Activated CD4-positive, alpha-beta memory T cell treated with anti-CD3 and anti-CD28 coated beads for 36 hours (primary cell): Measurements from ENCODE around the gene NCOA3. TPM values are rescaled to one million over a fixed set of nuclear protein-coding genes. Genes with fewer than 3 reads are reported as not detected.

Experiments used
- CTCF ChIA-PET: fragments of 350-600 bp; sonication (Branson Sonifier 250); formaldehyde crosslinking; loops from one replicate; lab custom pipeline; 2021; ENCODE audit warnings: antibody characterized with exemption, inconsistent platforms; lab: Charles Lee
- POLR2A ChIA-PET: fragments of 350-600 bp; sonication (Branson Sonifier 250); formaldehyde crosslinking; loops from one replicate; lab custom pipeline; 2021; ENCODE audit warnings: antibody characterized with exemption; lab: Charles Lee
- DNase-seq: peaks from one replicate; pipeline ENCODE4 v3.0.0-alpha.2; 2020
- H3K27ac Mint-ChIP-seq: one replicate; pipeline ENCODE4 v1.8.0; 2021; ENCODE audit warnings: mixed read lengths
- H3K27me3 Mint-ChIP-seq: one replicate; pipeline ENCODE4 v1.8.0; 2021; ENCODE audit warnings: mixed read lengths
- H3K36me3 Mint-ChIP-seq: one replicate; pipeline ENCODE4 v1.8.0; 2021; ENCODE audit warnings: mixed read lengths
- H3K4me1 Mint-ChIP-seq: one replicate; pipeline ENCODE4 v1.8.0; 2021; ENCODE audit warnings: low read depth, mixed read lengths
- H3K4me3 Mint-ChIP-seq: one replicate; pipeline ENCODE4 v1.8.0; 2021; ENCODE audit warnings: mild to moderate bottlenecking, mixed read lengths
- H3K9me3 Mint-ChIP-seq: one replicate; pipeline ENCODE4 v1.8.0; 2021; ENCODE audit warnings: mixed read lengths
- intact Hi-C: fragments of 100-400 bp; cut with micrococcal nuclease; formaldehyde crosslinking; loops from one replicate; pipeline ENCODE4 v1.15.1; 2023
- total RNA-seq, 2 experiments: library from RNA; stranded (reverse); gene quantifications; one replicate each; pipeline ENCODE4 v1.2.3, GENCODE V29; 2021

The NCOA3 gene
- total RNA-seq, 2 experiments from 2014 or later: 72.0 to 81.8 TPM

DNA sequence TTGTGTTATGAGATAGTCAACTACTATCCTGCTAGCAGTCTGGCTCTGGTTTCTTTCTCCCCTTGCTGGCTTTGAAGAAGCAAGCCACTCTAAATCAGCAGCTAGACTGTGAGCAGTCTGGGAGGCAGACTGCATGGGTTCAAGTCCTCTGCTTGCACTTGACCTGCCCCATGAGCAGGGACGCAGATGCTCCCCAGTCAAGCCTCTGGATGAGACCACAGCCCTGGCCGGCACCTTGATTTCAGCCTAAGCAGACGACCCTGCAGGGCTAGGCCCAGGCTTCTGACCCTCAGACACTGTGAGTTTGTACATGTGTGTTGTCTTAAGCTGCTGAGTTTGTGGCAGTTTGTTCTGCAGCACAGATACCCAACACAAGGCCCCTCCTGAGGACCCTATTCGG is 177.8 kb downstream of the NCOA3 start:
- DNase-seq: no peak
- CTCF ChIA-PET: interaction anchor here (1.0 to 5.4 kb wide), 3 partner anchors 16 to 942 kb away, joined by 3 to 67 read pairs (median 3); no protein-coding TSS in a partner anchor
- Mint-ChIP-seq H3K36me3 (no peaks in the 10 kb centered on the region), H3K9me3 (no peaks in the 10 kb centered on the region), H3K4me1 (no peaks in the 10 kb centered on the region), H3K27me3 (no peaks in the 10 kb centered on the region), H3K4me3 (no peak overlapping the region), H3K27ac (no peak overlapping the region)
- POLR2A ChIA-PET: no interaction called here
- intact Hi-C loops: loop anchor here (5.0 kb wide), 1 partner anchor 48 kb away; no protein-coding TSS in a partner anchor

DNA sequence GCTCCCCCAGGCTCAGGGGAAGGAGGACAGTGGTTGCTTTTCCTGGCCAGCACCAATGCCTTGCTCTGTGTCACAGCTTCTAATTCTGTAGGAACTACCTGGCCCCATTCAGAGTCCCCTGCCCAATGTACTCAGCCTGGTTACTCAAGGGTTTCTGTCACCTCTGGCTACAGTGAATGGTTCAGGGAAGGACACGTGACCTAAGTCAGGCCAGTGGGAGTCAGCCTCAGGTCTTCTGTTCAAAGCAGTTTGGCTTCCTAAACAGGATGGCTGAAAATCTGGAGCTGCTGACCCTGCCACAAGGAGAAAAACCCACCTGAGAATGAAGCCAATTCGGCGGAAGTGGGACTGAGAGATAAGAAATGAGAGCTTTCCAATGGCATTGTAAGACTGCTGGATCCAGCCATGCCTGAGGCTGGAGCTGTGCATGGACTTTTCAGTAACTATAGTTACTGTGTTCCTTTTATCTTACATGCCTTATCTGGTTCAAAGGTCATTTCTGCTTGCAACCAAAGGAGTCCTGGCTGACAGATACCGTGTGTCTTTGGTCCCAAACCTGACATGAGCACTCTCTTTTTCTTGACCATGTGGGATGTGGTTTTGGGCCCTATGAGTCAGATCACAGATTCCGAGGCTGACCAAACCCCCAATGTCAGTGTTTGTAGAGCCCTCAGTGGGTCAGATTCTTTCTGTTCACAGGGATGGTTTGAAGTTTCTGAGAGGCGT is 179.3 kb downstream of the NCOA3 start:
- DNase-seq: no peak
- no peaks in the 10 kb centered on the region for H3K4me1 Mint-ChIP-seq
- intact Hi-C loops: no loop called here
- H3K36me3 Mint-ChIP-seq: no peaks in the 10 kb centered on the region
- H3K9me3 Mint-ChIP-seq: no peaks in the 10 kb centered on the region
- ChIA-PET POLR2A (no interaction called here), CTCF (interaction anchor here (1.3 to 5.4 kb wide), 3 partner anchors 44 to 940 kb away, joined by 3 to 67 read pairs (median 3); no protein-coding TSS in a partner anchor)
- H3K27me3 Mint-ChIP-seq: no peaks in the 10 kb centered on the region
- H3K27ac Mint-ChIP-seq: no peak overlapping the region
- no peak overlapping the region for H3K4me3 Mint-ChIP-seq

DNA sequence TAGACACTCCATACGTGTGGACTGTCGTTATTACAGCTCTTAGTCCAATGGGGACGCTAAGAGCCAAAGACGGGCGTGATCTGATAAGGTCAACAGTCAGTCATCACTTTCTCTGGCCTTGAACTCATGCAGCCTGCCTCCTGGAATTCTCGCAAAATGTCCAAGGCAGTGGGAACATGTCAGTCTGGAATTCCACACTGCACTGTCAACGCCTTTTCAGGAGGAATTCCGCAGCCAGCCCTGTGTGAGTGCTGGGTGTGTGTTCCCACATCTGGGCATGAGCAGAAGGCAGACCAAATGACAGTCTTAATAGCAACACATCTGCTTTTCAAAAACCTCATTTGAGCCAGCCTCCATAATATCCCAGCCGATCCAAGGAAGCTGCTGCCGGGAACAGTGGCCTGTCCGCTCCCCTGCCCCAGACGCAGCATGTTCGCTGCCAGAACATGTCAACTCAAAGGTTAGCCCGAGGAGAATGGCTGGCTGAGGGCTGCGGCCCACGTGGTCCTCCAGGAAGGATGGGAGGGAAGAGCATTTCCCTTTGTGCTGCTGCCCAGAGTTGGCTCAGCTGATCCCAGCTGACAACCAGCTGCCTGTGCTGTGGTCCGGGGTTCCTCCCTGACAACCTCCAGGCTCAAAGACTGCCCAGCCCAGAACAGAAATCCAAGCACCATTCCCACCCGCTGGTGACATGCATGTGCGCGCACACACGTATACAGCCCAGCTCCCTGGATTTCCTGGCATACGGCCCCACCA is 180.5 kb downstream of the NCOA3 start:
- intact Hi-C loops: no loop called here
- H3K27ac Mint-ChIP-seq: no peak overlapping the region
- POLR2A ChIA-PET: no interaction called here
- H3K4me1 Mint-ChIP-seq: no peaks in the 10 kb centered on the region
- no peaks in the 10 kb centered on the region for H3K9me3 Mint-ChIP-seq
- H3K4me3 Mint-ChIP-seq: no peak overlapping the region
- CTCF ChIA-PET: interaction anchor here (1.0 kb wide), 1 partner anchor 938 kb away, joined by 4 read pairs; no protein-coding TSS in a partner anchor
- no peaks in the 10 kb centered on the region for H3K36me3 Mint-ChIP-seq
- DNase-seq: no peak
- no peaks in the 10 kb centered on the region for H3K27me3 Mint-ChIP-seq

DNA sequence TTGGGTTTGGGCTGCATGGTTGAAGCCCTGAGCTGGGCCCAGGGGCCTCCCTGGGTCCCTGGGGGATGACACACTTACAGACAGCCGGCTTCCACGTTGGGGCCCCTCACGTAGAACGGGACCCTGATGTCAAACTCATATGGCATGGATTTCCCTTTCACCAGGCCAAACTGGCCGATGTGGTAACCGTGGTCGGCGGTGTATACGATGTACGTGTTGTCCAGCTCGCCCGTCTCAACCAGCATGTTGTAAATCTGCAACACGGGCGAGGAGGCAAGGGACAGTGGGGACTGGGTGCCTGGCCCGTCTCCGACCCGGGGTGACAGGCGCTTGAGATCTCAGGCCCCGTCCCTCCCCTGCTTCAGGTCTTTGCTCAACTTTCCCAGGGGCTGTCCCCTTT is 181.2 kb downstream of the NCOA3 start:
- POLR2A ChIA-PET: no interaction called here
- Mint-ChIP-seq H3K27me3 (no peaks in the 10 kb centered on the region), H3K27ac (no peak overlapping the region), H3K36me3 (no peaks in the 10 kb centered on the region), H3K4me1 (no peaks in the 10 kb centered on the region), H3K9me3 (no peaks in the 10 kb centered on the region), H3K4me3 (no peak overlapping the region)
- CTCF ChIA-PET: interaction anchor here (1.0 kb wide), 1 partner anchor 938 kb away, joined by 4 read pairs; no protein-coding TSS in a partner anchor
- no peak for DNase-seq
- intact Hi-C loops: no loop called here

DNA sequence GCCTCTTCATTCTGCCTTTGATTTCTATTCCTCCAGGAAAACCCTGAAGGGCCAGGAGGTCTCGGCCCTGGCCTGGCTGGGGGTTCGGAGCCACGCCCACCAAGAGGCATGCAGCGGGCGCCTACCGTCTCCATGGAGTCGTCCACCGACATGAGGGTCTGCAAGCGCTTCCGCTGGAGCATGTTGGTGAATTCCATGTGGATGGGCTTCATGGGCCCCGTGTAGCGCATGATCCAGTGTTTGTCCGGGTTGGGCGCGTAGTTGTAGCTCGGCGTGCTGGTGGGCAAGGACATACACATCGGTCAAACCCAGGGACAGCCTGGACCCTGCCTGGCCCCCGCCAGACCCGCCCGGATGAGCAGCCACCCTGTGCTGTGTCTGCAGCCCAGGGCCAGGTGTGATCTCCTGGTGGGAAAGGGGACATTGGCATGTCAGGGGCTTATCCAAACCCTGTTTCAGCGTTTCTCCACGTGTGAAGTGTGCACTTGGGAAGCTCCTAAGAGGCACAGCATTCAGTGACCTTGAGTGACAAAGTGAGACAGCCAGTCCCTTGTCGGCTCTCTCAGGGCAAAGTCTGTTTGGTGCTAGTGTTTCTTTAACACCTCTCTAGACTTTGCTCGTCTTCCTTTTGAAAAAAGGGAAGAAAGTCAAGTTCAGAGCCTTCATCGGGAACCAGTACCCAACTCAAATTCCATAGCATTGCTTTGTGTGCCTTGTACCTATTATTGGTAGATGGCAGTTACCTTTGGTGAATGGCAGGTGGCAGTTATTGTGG is 182.8 kb downstream of the NCOA3 start:
- H3K4me1 Mint-ChIP-seq: no peaks in the 10 kb centered on the region
- CTCF ChIA-PET: no interaction called here
- no peak for DNase-seq

DNA sequence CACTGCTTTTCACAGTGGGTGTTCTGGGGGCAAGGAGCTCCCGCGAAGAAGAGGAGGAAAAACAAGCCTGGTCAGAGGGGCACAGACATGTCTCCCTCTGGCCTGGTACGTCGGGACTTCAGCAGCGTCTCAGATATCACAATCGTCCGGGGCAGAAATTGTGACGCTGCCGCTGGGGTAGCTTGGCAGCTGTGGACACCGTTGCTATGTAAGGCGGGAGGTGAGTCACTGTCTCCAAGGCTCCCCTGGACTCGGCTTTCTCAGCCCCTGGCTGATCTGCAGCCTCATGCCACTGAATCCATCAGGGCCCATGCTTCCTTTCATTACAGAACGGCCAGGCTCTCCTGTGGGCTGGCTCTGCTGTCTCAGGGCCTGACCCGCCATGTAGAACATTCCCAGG is 184.9 kb downstream of the NCOA3 start:
- H3K4me1 Mint-ChIP-seq: no peaks in the 10 kb centered on the region
- no peaks in the 10 kb centered on the region for H3K36me3 Mint-ChIP-seq
- H3K4me3 Mint-ChIP-seq: no peak overlapping the region
- no peaks in the 10 kb centered on the region for H3K9me3 Mint-ChIP-seq
- CTCF ChIA-PET: interaction anchor here (1.1 kb wide), 1 partner anchor 10 kb away, joined by 3 read pairs; no protein-coding TSS in a partner anchor
- H3K27me3 Mint-ChIP-seq: no peaks in the 10 kb centered on the region
- intact Hi-C loops: no loop called here
- H3K27ac Mint-ChIP-seq: no peak overlapping the region
- POLR2A ChIA-PET: no interaction called here
- DNase-seq: no peak

More for the DNA sequence above, 182.8 kb downstream of the NCOA3 start:
- Mint-ChIP-seq H3K9me3 (no peaks in the 10 kb centered on the region), H3K4me3 (no peak overlapping the region), H3K27me3 (no peaks in the 10 kb centered on the region), H3K27ac (no peak overlapping the region), H3K36me3 (no peaks in the 10 kb centered on the region)
- intact Hi-C loops: no loop called here
- POLR2A ChIA-PET: no interaction called here

DNA sequence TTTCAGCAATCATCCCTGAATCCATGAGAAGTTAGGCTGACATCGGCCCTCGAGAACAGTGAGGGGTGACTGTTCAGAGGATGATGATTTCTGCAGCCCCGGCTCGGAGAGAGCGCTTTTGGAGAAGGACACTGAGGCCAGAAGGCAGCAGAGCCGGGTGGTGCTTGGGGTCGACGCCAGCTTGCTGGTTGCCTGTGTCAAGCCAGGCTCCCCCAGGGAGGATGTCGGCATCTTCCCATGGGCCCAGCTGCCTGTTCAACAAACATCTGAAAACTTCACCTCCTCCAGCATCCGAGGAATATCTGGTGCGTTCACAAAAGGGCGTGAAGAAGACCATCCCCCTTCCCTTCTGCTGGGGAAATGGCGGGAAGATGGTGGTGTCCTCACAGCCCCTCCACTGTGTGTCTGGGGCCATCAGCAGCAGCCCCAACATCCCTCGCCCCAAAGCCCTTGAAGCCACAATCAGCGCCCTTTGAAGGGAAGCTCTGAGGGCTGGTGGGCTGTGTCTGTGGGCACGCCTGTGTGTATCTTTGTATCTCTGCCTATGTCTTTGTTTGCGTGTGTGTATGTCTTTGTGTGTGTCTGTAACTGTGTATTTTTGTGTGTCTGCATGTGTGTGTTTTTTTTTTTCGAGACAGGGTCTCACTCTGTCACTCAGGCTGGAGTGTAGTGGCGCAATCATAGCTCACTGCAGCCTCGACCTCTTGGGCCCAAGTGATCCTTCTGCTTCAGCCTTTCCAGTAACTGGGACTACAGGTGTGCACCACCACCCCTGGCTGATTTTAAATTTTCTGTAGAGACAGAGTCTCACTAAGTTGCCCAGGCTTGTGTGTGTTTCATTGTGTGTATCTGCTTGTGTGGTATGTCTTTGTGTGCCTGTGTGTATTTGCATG is 185.7 kb downstream of the NCOA3 start:
- Mint-ChIP-seq H3K4me1 (no peaks in the 10 kb centered on the region), H3K36me3 (no peaks in the 10 kb centered on the region), H3K4me3 (no peak overlapping the region), H3K27me3 (no peaks in the 10 kb centered on the region), H3K27ac (no peak overlapping the region), H3K9me3 (no peaks in the 10 kb centered on the region)
- intact Hi-C loops: no loop called here
- ChIA-PET POLR2A (no interaction called here), CTCF (no interaction called here)
- DNase-seq: no peak

DNA sequence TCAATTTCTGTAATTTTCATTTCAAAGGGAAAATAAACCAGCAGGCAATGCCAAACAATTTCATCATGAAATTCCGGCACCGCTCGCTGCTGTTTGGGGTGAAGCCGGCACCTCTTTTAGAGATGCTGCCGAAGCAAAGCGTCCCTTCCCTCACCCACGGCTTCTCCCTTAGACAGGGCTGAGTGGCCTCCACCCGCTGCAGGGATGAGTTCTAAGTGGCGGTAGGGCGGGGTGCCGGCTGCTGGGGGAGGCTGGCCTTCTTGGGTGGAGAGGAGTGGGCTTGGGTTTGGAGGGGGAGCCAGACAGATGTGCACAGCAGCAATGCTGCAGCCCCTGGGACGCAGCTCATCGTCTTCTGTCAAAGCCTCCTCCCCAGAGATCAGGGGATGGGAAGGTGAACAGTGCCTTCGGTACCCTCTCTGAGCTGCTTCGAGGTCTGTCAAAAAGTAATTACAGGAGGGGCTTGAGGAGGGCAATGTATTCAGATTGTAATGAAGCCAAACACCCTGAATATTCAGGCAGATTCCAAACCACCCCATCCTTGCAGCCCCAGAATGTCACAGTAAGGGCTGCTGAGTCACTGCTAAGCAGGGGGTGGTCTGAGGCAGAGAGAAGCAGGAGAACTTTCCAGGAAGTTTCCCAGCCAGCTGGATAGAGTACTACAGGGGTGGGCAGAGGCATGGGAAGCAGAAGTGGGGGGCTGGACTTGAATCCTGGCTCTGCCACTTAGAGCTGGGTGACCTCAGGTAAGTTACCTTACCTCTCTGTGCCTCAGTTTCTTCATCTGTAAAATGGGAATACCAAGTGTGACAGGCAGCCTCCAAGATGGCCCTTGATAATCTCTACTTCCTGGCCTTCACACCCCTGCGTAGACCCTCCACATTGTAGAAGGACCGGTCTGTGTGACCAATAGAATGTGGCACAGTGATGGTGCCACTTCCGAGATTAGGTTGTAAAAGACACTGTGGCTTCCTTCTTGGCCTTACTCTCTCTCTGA is 187.0 kb downstream of the NCOA3 start:
- intact Hi-C loops: no loop called here
- Mint-ChIP-seq H3K9me3 (no peaks in the 10 kb centered on the region), H3K27me3 (no peaks in the 10 kb centered on the region), H3K4me1 (no peaks in the 10 kb centered on the region), H3K4me3 (no peak overlapping the region), H3K36me3 (no peaks in the 10 kb centered on the region), H3K27ac (no peak overlapping the region)
- POLR2A ChIA-PET: no interaction called here
- no peak for DNase-seq
- CTCF ChIA-PET: no interaction called here

DNA sequence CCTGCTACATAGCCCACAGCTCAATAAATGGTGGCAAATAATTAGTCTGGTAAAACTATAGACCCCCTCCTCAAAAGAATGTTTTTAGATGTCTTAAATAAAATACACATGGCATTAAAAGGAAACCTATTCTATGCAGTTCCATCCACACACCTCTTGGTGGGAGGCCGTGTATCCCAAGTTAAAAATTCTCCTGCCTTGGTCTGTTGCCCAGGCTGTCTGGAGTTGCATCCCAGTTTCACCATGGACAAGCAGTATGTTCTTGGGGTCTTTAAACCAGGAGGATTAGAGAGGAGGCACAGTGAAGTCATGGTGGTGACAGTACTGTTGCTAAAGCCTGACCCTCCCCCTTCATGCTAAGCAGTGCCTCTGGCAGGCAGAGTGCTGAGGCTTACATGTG is 188.0 kb downstream of the NCOA3 start:
- ChIA-PET CTCF (interaction anchor here (1.5 kb wide), 1 partner anchor 931 kb away, joined by 4 read pairs; no protein-coding TSS in a partner anchor), POLR2A (no interaction called here)
- Mint-ChIP-seq H3K36me3 (no peaks in the 10 kb centered on the region), H3K4me3 (no peak overlapping the region), H3K9me3 (no peaks in the 10 kb centered on the region), H3K27ac (no peak overlapping the region), H3K27me3 (no peaks in the 10 kb centered on the region), H3K4me1 (peaks cover 2% of the 10 kb centered on the region)
- intact Hi-C loops: no loop called here
- no peak for DNase-seq

DNA sequence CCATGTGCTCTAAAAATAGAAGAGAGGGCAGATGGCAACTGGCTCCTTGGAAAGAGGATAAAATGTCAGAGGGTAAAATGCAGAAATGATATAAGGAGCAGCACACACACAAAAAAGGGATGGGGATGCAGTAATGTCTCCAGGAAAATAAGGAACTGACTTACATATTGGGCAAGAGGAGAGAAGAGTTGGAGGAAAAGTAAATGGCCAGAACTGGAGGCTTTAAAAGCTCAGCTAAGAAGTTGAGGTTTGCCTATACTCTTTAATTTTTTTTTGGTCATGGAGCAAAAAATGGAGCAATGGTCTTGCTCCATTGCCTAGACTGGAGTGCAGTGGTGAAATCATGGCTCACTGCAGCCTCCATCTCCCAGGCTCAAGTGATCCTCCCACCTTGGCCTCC is 189.9 kb downstream of the NCOA3 start:
- intact Hi-C loops: no loop called here
- no peaks in the 10 kb centered on the region for H3K27me3 Mint-ChIP-seq
- peaks cover 2% of the 10 kb centered on the region for H3K9me3 Mint-ChIP-seq
- POLR2A ChIA-PET: no interaction called here
- H3K4me1 Mint-ChIP-seq: peaks cover 14% of the 10 kb centered on the region
- H3K36me3 Mint-ChIP-seq: no peaks in the 10 kb centered on the region
- no peak for DNase-seq
- no peak overlapping the region for H3K4me3 Mint-ChIP-seq
- no peak overlapping the region for H3K27ac Mint-ChIP-seq
- CTCF ChIA-PET: interaction anchor here (0.9 to 2.1 kb wide), 3 partner anchors 13 to 929 kb away, joined by 4 to 7 read pairs (median 5); no protein-coding TSS in a partner anchor
